MCF 10A (cell line): Measurements from ENCODE around the gene TIGAR. TPM values are rescaled to one million over a fixed set of nuclear protein-coding genes. Genes with fewer than 3 reads are reported as not detected.

Experiments
- BruUV-seq: library from RNA; stranded (reverse); fragments of 400-500 nt; replicated peaks from 2 replicates; lab custom pipeline; 2021; lab: Mats Ljungman, UMichigan
- CTCF ChIA-PET: fragments of 300-600 bp; sonication (Branson Sonifier 250); formaldehyde crosslinking; extraction: SDS; loops from one replicate; lab custom pipeline; 2021; ENCODE audit warnings: antibody characterized with exemption, inconsistent platforms; lab: Yijun Ruan, JAX
- POLR2A ChIA-PET: fragments of 300-600, 350-650 bp; sonication (Branson Sonifier 250); formaldehyde crosslinking; extraction: SDS; loops from one replicate; lab custom pipeline; 2020; ENCODE audit warnings: antibody characterized with exemption, inconsistent platforms; lab: Yijun Ruan, JAX
- DNase-seq: peaks from one replicate; pipeline ENCODE4 v3.0.0-alpha.2; 2018; ENCODE audit not compliant: unreplicated experiment
- H3K27ac Mint-ChIP-seq: one replicate; pipeline ENCODE4 v1.8.0; 2022; ENCODE audit warnings: mild to moderate bottlenecking, low read depth, mixed read lengths; ENCODE audit not compliant: unreplicated experiment
- H3K27me3 Mint-ChIP-seq: one replicate; pipeline ENCODE4 v1.8.0; 2022; ENCODE audit warnings: mixed read lengths; ENCODE audit not compliant: insufficient read depth, unreplicated experiment
- H3K36me3 Mint-ChIP-seq: one replicate; pipeline ENCODE4 v1.8.0; 2022; ENCODE audit warnings: mild to moderate bottlenecking, moderate library complexity, mixed read lengths; ENCODE audit not compliant: insufficient read depth, unreplicated experiment
- H3K4me1 Mint-ChIP-seq: one replicate; pipeline ENCODE4 v1.8.0; 2022; ENCODE audit warnings: mixed read lengths; ENCODE audit not compliant: insufficient read depth, unreplicated experiment
- H3K4me3 Mint-ChIP-seq: one replicate; pipeline ENCODE4 v1.8.0; 2022; ENCODE audit warnings: mild to moderate bottlenecking, moderate library complexity, mixed read lengths; ENCODE audit not compliant: unreplicated experiment
- H3K9me3 Mint-ChIP-seq: one replicate; pipeline ENCODE4 v1.8.0; 2022; ENCODE audit warnings: mixed read lengths; ENCODE audit not compliant: unreplicated experiment
- CTCF ChIP-seq: fragments of 200-600 bp; IDR thresholded peaks from one replicate; pipeline ENCODE4 v1.8.0; 2022; ENCODE audit warnings: antibody characterized with exemption, mild to moderate bottlenecking; ENCODE audit not compliant: unreplicated experiment
- intact Hi-C: fragments of 100-400 bp; cut with micrococcal nuclease; formaldehyde crosslinking; loops from 2 replicates; pipeline ENCODE4 v1.14.1; 2022
- total RNA-seq: library from RNA; stranded (reverse); gene quantifications from 2 replicates; pipeline ENCODE4 v1.2.3, GENCODE V29; 2022

TIGAR gene
- total RNA-seq, 1 experiment from 2014 or later, result 45.8 TPM

GRCh38 chr12:4288296-4289131, 32.5 kb upstream of the TIGAR start:
- Mint-ChIP-seq H3K36me3 (peaks cover 64% of the 10 kb centered on the region), H3K9me3 (no peaks in the 10 kb centered on the region), H3K4me1 (no peaks in the 10 kb centered on the region), H3K27me3 (no peaks in the 10 kb centered on the region), H3K27ac (no peak overlapping the region), H3K4me3 (no peak overlapping the region)
- TF ChIP-seq CTCF, result no peak
- intact Hi-C loops, result no loop called here
- POLR2A ChIA-PET, result no interaction called here
- no peak for DNase-seq
- BruUV-seq, result no TSS peak
- CTCF ChIA-PET, result interaction anchor here (0.7 to 4.9 kb wide), 5 partner anchors 11 to 403 kb away, joined by 3 to 38 read pairs (median 3); no protein-coding TSS in a partner anchor

- POLR2A ChIA-PET, result no interaction called here
These were observed 31.7 kb upstream of the TIGAR start for GRCh38 chr12:4289231-4289878.

GRCh38 chr12:4289998-4290790, 30.8 kb upstream of the TIGAR start:
- no peak overlapping the region for H3K27ac Mint-ChIP-seq
- BruUV-seq, result no TSS peak
- ChIA-PET POLR2A (no interaction called here), CTCF (interaction anchor here (0.7 to 4.9 kb wide), 6 partner anchors 12 to 254 kb away, joined by 3 to 38 read pairs (median 3); no protein-coding TSS in a partner anchor)
- no peaks in the 10 kb centered on the region for H3K27me3 Mint-ChIP-seq
- H3K4me3 Mint-ChIP-seq, result no peak overlapping the region
- DNase-seq, result no peak
- H3K9me3 Mint-ChIP-seq, result no peaks in the 10 kb centered on the region
- intact Hi-C loops, result no loop called here
- peaks cover 71% of the 10 kb centered on the region for H3K36me3 Mint-ChIP-seq
- no peaks in the 10 kb centered on the region for H3K4me1 Mint-ChIP-seq
- TF ChIP-seq CTCF, result no peak

More at GRCh38 chr12:4289231-4289878, 31.7 kb upstream of the TIGAR start:
- Mint-ChIP-seq H3K4me1 (no peaks in the 10 kb centered on the region), H3K27ac (no peak overlapping the region), H3K4me3 (no peak overlapping the region), H3K36me3 (peaks cover 64% of the 10 kb centered on the region), H3K9me3 (no peaks in the 10 kb centered on the region), H3K27me3 (no peaks in the 10 kb centered on the region)
- no TSS peak for BruUV-seq
- DNase-seq, result no peak
- TF ChIP-seq CTCF, result no peak
- intact Hi-C loops, result no loop called here
- CTCF ChIA-PET, result interaction anchor here (0.7 to 4.9 kb wide), 5 partner anchors 11 to 404 kb away, joined by 3 to 38 read pairs (median 3); no protein-coding TSS in a partner anchor
